A549 (cell line): ENCODE data around the gene FBXO21.

Source experiments
- CTCF ChIP-seq: fragments of >200 bp; sonication (Bioruptor Twin); formaldehyde crosslinking; IDR thresholded peaks from 3 replicates; pipeline ENCODE4 v1.5.1; 2016
- EHMT2 ChIP-seq: fragments of 200-600 bp; sonication (generic); IDR thresholded peaks from 2 replicates; pipeline ENCODE4 v1.6.1; 2016; ENCODE audit warnings: antibody characterized with exemption, low read depth, mild to moderate bottlenecking, moderate library complexity
- EP300 ChIP-seq, 2 experiments: fragments of >200 bp; sonication (Bioruptor Twin); formaldehyde crosslinking; IDR thresholded peaks; 2 replicates in 1 of 2; 3 replicates in 1 of 2; pipeline ENCODE4 v1.6.1; 2016 to 2017
- MYC ChIP-seq: IDR thresholded peaks from 2 replicates; pipeline ENCODE4 v1.6.1; 2012; ENCODE audit warnings: mild to moderate bottlenecking, inconsistent platforms, low read length, improper control_type of control experiment, borderline replicate concordance
- POLR2A ChIP-seq: IDR thresholded peaks from 2 replicates; pipeline ENCODE4 v1.6.1; 2012; ENCODE audit warnings: mild to moderate bottlenecking, low read length
- REST ChIP-seq: fragments of 200-600 bp; sonication (generic); IDR thresholded peaks from 2 replicates; pipeline ENCODE4 v1.6.1; 2016; ENCODE audit warnings: antibody characterized with exemption, mild to moderate bottlenecking, moderate library complexity
- SMC3 ChIP-seq: fragments of >200 bp; sonication (Bioruptor Twin); formaldehyde crosslinking; IDR thresholded peaks from 3 replicates; pipeline ENCODE4 v1.6.1; 2018; ENCODE audit warnings: inconsistent platforms

- TF ChIP-seq CTCF (no peak), MYC (no peak), EP300 (IDR thresholded peaks at IDR 0.05) (no peak), POLR2A (no peak), SMC3 (no peak), REST (no peak), EHMT2 (no peak)
Measured at GRCh38 chr12:117105902-117106301, 84.4 kb downstream of the FBXO21 start.
